Measurements from ENCODE around the gene CELA3A.

Gene CELA3A

GRCh38 chr1:22053861-22054770, 52.7 kb downstream of the CELA3A start (continued):
- TF ChIP-seq PRDM6 (tag by site-specific recombination; IDR thresholded peaks at IDR 0.05) (peak; percentile 38; the same call in 1 of the 2 replicates), ZSCAN23 (tag by site-specific recombination; IDR thresholded peaks at IDR 0.05) (0 out of 2 replicates have a peak, but pooled peaks have one; percentile 15), ZBTB6 (tag by site-specific recombination; IDR thresholded peaks at IDR 0.05) (no peak), ZNF2 (tag by site-specific recombination; IDR thresholded peaks at IDR 0.05) (peak; percentile 22; the same call in 1 of the 2 replicates), ZNF791 (tag by site-specific recombination; IDR thresholded peaks at IDR 0.05) (no peak), ZNF140 (tag by site-specific recombination; IDR thresholded peaks at IDR 0.05) (no peak), ZNF664 (tag by site-specific recombination; IDR thresholded peaks at IDR 0.05) (peak; percentile 90), PATZ1 (tag by site-specific recombination; IDR thresholded peaks at IDR 0.05) (no peak), ZNF280C (tag by site-specific recombination; IDR thresholded peaks at IDR 0.05) (no peak)

GRCh38 chr1:22055463-22055862, 54.0 kb downstream of the CELA3A start:
- H3K4me3 ChIP-seq (ENCODE audit: low read depth, low read length) = no peak overlapping the region
- TF ChIP-seq OSR2 (tag by site-specific recombination; IDR thresholded peaks at IDR 0.05) = peak; percentile 62
- TF ChIP-seq ZNF600 (tag by site-specific recombination; IDR thresholded peaks at IDR 0.05) = peak; percentile 73
- TF ChIP-seq ZBTB44 (tag by site-specific recombination; IDR thresholded peaks at IDR 0.05) = 0 out of 2 replicates have a peak, but pooled peaks have one; percentile 39
- no peak for TF ChIP-seq BCL6B (tag by site-specific recombination; IDR thresholded peaks at IDR 0.05)
- 0 out of 2 replicates have a peak, but pooled peaks have one; percentile 16 for TF ChIP-seq TRIM28 (IDR thresholded peaks at IDR 0.05; ENCODE audit: borderline replicate concordance, low read length)
- CTCF ChIA-PET = interaction anchor here (0.7 to 1.2 kb wide), 2 partner anchors 67 to 76 kb away, joined by 3 to 7 read pairs; no protein-coding TSS in a partner anchor

More at GRCh38 chr1:22055463-22055862, 54.0 kb downstream of the CELA3A start:
- Histone ChIP-seq H3K27ac (ENCODE audit: extremely low read depth, low read depth, low read length) (no peak overlapping the region), H3K36me3 (ENCODE audit: control insufficient read depth in 2 of 2, insufficient read depth in 1 of 2, low read length in 2 of 2) (peaks cover 7 to 22% of the 10 kb centered on the region in 2 experiments; a peak in 2 of 3 replicates), H3K9me3 (ENCODE audit: control insufficient read depth, insufficient read depth, low read depth, low read length) (no peaks in the 10 kb centered on the region), H3K4me1 (ENCODE audit: control insufficient read depth, insufficient read depth, low read length) (peaks cover 6% of the 10 kb centered on the region)
- POLR2A ChIA-PET = interaction anchor here (0.6 to 4.0 kb wide), 6 partner anchors 10 to 491 kb away, joined by 3 to 54 read pairs (median 4); no protein-coding TSS in a partner anchor

Data from HEK293 (cell line).